Mononuclear cell (primary cell): Measurements from ENCODE around the gene DHX16. TPM values are rescaled to one million over a fixed set of nuclear protein-coding genes. Genes with fewer than 3 reads are reported as not detected.

Source experiments
- H3K27me3 ChIP-seq: 2 replicates; pipeline ENCODE4 v1.6.0; 2011; ENCODE audit warnings: low read length, control low read depth; ENCODE audit not compliant: insufficient read depth
- H3K4me1 ChIP-seq: 2 replicates; pipeline ENCODE4 v1.5.1; 2011; ENCODE audit warnings: mild to moderate bottlenecking, low read length, control low read depth; ENCODE audit not compliant: insufficient read depth
- H3K4me3 ChIP-seq: 2 replicates; pipeline ENCODE4 v1.5.1; 2011; ENCODE audit warnings: mild to moderate bottlenecking, low read length, moderate library complexity
- H3K9me3 ChIP-seq: 2 replicates; pipeline ENCODE4 v1.5.1; 2011; ENCODE audit warnings: low read depth, mild to moderate bottlenecking, control low read depth, low read length
- total RNA-seq: library from RNA; depleted of rRNA; stranded (reverse); fragments of >200 nt; gene quantifications from one replicate; pipeline ENCODE4 v1.2.3, GENCODE V29; 2012

The DHX16 gene
- total RNA-seq, 1 donor = 8.2 TPM

DNA sequence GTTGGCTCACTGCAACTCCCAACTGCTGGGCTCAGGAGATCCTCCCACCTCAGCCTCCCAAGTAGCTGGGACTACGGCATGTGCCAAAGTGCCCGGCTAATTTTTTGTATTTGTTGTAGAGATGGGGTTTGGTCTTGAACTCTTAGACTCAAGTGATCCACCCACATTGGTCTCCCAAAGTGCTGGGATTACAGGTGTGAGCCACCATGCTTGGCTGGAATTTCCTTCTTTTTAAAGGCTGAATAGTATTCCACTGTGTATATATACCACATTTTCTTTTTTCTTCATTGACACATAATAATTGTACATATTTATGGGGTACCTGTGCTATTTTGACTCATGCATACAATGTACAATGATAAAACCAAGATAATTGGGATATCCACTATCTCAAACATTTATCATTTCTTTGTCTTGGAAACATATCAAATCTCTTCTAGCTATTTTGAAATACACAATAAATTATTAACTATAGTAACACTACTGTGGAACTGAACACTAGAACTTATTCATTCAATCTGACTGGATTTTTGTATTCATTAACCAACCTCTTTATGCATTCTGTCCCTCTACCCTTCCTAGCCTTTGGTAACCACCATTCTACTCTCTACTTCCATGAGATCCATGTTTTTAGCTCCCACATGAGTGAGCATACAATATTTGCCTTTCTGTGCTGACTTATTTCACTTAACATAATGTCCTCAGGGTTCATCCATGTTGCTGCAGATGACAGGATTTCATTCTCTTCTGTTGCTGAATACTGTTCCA, 36.5 kb upstream of the DHX16 start:
- Histone ChIP-seq H3K4me3 (no peak overlapping the region), H3K9me3 (no peaks in the 10 kb centered on the region), H3K27me3 (no peaks in the 10 kb centered on the region)

GRCh38 chr6:30707281-30707850, 34.6 kb upstream of the DHX16 start:
- Histone ChIP-seq H3K4me1 (peaks cover 20% of the 10 kb centered on the region), H3K27me3 (no peaks in the 10 kb centered on the region), H3K9me3 (no peaks in the 10 kb centered on the region), H3K4me3 (no peak overlapping the region)

More for the DNA sequence above, 36.5 kb upstream of the DHX16 start:
- H3K4me1 ChIP-seq = peaks cover 17% of the 10 kb centered on the region

DNA sequence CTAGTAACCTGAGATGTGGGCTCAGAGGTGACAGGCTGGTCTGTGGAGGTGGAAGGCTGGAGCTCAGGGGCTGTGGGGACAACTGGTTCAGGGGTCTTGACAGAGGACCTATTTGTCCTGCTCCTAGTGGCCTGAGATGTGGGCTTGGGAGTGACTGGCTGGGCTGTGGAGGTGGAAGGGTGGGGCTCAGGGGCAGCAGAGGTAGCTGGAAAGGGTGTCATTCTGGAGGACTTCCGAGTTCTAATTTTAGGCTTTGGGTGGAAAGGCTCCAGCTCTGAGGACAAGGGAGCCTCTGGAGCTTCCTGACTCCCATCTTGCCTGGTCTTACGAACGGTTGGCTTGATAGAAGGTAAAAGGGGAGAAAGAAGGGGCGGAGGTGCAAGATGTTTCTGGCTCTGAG, 32.8 kb upstream of the DHX16 start:
- Histone ChIP-seq H3K4me1 (peaks cover 13% of the 10 kb centered on the region), H3K9me3 (no peaks in the 10 kb centered on the region), H3K4me3 (no peak overlapping the region), H3K27me3 (no peaks in the 10 kb centered on the region)

DNA sequence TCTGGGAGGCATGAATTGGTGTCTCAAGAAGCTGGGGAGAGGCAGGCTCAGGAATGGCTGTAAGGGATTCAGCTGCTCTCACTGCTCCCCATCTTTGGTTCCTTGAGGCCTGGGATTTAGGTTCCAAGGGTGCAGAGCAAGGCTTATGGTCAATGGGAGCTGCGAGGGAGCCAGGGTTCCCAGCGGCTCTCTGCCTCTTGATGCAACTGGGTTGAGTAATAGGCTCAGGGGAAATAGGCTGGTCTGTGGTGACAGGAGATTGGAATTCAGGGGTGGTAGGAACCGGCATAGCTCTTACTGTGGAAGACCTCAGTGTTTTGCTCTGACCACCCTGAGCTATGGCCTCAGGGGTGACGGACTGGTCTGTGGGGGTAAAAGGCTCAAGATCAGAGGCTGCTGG, 31.0 kb upstream of the DHX16 start:
- peaks cover 18% of the 10 kb centered on the region for H3K4me1 ChIP-seq
- H3K9me3 ChIP-seq = no peaks in the 10 kb centered on the region
- no peaks in the 10 kb centered on the region for H3K27me3 ChIP-seq
- H3K4me3 ChIP-seq = no peak overlapping the region

- no peaks in the 10 kb centered on the region for H3K9me3 ChIP-seq
- no peak overlapping the region for H3K4me3 ChIP-seq
- peaks cover 18% of the 10 kb centered on the region for H3K4me1 ChIP-seq
- no peaks in the 10 kb centered on the region for H3K27me3 ChIP-seq
Observed at GRCh38 chr6:30703011-30703410, 30.2 kb upstream of the DHX16 start.

- H3K4me3 ChIP-seq = no peak overlapping the region
Observed at GRCh38 chr6:30700340-30700739, 27.5 kb upstream of the DHX16 start.

DNA sequence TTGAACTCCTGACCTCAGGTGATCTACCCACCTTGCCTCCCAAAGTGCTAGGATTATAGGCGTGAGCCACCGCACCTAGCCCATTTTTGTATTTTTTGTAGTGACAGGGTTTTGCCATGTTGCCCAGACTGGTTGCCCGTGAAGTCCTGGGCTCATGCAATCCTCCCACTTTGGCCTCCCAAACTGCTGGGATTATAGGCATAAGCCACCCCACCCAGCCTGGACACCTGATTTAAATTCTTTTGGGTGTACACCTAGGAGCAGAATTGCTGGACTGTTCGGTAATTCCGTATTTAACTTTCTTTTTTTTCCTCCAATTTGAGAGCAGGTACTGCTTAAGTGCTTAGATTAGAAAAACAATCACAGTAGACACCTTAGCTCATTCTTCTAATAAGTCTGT, 23.6 kb upstream of the DHX16 start:
- H3K4me3 ChIP-seq = no peak overlapping the region
- H3K9me3 ChIP-seq = no peaks in the 10 kb centered on the region
- peaks cover 10% of the 10 kb centered on the region for H3K4me1 ChIP-seq
- H3K27me3 ChIP-seq = no peaks in the 10 kb centered on the region

More at GRCh38 chr6:30700340-30700739, 27.5 kb upstream of the DHX16 start:
- Histone ChIP-seq H3K4me1 (peaks cover 18% of the 10 kb centered on the region), H3K27me3 (no peaks in the 10 kb centered on the region), H3K9me3 (no peaks in the 10 kb centered on the region)

DNA sequence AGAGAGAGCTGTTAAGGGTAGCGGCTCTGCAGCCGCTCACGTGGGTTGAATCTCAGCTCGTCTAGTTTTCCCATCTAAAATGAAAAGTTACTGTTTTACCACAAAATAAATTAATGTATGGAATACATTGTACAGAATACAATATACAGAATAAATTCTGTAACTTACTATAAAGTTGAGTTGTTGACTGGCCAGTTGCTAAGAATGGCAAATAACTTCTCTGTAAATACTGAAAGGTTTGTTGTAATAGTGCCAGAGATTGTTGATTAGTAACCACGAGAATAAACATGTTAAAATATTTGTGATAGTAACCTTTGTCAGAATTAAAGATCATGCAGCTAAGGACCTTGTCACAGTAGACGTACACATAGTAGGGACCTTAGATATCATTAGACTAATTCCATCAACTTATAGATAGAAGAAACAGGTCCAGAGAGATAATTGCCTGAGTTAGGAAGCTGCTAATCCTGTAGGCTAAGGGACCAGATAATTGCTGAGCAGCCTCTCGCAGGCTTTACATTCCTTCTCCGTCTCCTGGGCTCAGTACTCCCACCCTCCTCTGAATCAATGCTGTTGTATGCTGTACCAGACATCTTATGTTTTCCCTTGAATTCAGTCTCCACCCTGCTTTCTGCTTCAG, 18.5 kb upstream of the DHX16 start:
- Histone ChIP-seq H3K9me3 (no peaks in the 10 kb centered on the region), H3K4me3 (peak overlapping the region; percentile 68), H3K4me1 (peaks cover 39% of the 10 kb centered on the region), H3K27me3 (no peaks in the 10 kb centered on the region)

DNA sequence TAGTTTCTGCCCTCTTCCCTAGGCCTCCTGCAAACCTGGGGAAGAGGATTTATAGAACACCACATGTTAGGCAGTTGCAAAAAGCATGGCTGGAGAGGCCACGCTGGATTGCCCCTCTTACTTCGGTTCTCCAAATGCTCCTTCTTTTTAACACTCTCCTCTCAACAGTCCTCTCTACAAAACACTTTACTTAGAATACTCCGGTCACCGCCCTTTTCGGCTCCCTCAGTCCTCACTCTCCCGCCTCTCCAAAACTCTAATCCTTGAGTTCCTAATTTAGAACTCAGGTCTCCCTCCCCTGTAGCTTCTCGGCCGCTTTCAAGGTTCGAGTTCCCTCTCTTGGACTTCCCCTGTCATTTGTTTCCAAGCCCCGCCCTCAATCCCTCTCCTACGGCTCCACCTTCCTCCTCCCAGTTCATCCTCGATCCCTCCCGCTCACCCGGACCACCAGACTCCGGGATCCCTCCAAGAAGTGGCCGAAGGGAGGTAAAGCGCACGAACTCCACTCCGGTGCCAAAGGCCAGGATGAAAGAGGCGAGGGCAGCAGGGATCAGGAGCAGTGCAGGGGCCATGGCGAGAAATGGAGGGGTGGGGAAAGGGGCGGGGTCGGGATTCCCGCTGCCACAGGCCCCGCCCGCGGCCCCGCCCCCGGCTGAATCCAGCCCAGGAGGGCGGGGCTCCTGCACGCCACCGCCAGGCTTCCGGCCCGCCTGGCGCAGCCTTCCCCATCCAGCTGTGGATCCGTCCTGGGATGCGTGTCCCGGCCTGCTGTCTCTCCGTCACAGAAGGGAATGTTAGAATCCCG, 17.8 kb upstream of the DHX16 start, which contains the start of gene NRM:
NRM (minus strand) TSS at position 582 of the 805 bp plus-strand sequence; CDS start at position 572, 10 bp downstream.
- Histone ChIP-seq H3K4me3 (peak within 1 kb of the TSS; percentile 68), H3K27me3 (no peaks in the 10 kb centered on the region), H3K4me1 (peaks cover 39% of the 10 kb centered on the region), H3K9me3 (no peaks in the 10 kb centered on the region)

DNA sequence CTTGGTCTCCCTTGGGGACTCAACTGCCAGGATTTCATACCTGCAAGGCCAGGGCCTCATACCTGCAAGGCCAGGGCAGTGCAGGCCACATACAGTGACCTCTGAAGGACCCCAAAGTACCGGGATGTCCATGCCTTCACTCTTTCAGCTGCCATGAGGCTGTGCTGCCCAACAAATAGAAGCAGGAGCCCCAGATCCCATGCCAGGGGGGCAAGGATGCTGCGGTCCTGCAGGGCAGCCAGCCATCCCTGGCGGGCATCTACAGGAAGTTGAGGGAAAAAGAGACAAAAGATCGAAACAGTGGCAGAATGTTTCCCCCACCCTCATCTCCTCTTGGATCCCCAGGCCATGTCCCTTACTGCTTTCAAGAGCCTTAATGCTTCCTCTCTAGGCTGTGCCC, 17.2 kb upstream of the DHX16 start:
- Histone ChIP-seq H3K27me3 (no peaks in the 10 kb centered on the region), H3K4me3 (peak overlapping the region; percentile 68), H3K9me3 (no peaks in the 10 kb centered on the region), H3K4me1 (peaks cover 39% of the 10 kb centered on the region)

DNA sequence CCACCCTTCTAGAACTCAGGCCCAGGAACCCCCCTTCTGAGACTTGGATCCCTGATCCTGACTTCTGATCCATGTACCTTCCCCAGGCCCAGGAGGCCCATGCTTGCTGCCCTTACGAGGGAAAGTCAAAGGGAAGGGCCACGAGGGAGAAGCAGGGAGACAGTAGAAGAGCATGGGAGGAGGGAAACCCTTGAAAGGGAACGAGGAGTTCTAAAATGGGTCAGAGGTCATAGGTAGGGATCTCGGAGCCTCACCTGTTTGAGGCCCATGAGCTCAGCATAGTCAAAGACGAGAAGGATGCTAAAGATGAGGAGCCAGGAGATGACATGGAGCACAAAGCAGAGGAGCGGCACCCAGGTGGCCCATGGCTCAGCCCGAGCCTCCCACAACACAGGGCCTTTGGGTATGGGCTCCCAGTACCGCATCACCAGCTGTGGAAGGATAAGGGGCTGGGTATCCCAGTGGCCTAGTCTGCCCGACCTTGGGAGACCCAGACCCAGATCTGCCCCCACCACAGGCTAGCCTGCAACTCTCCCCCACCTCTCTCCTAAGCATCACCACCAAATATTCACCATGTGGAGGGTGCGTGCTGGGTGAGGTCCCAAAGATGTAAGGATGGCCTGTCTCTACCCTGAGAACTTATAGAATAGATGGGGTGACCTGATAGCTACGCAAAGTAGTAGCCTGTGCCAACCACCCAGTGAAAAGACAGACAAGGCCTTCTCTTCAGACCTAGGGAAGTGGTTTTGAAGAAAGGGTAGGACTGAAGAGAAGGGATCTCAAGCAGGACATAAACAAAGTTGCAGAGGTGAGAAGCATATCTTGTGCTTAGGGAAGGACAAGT, 16.4 kb upstream of the DHX16 start:
- Histone ChIP-seq H3K4me1 (peaks cover 39% of the 10 kb centered on the region), H3K4me3 (no peak overlapping the region), H3K27me3 (no peaks in the 10 kb centered on the region), H3K9me3 (no peaks in the 10 kb centered on the region)

GRCh38 chr6:30688569-30688968, 15.8 kb upstream of the DHX16 start:
- Histone ChIP-seq H3K27me3 (no peaks in the 10 kb centered on the region), H3K4me1 (peaks cover 39% of the 10 kb centered on the region), H3K4me3 (no peak overlapping the region), H3K9me3 (no peaks in the 10 kb centered on the region)

DNA sequence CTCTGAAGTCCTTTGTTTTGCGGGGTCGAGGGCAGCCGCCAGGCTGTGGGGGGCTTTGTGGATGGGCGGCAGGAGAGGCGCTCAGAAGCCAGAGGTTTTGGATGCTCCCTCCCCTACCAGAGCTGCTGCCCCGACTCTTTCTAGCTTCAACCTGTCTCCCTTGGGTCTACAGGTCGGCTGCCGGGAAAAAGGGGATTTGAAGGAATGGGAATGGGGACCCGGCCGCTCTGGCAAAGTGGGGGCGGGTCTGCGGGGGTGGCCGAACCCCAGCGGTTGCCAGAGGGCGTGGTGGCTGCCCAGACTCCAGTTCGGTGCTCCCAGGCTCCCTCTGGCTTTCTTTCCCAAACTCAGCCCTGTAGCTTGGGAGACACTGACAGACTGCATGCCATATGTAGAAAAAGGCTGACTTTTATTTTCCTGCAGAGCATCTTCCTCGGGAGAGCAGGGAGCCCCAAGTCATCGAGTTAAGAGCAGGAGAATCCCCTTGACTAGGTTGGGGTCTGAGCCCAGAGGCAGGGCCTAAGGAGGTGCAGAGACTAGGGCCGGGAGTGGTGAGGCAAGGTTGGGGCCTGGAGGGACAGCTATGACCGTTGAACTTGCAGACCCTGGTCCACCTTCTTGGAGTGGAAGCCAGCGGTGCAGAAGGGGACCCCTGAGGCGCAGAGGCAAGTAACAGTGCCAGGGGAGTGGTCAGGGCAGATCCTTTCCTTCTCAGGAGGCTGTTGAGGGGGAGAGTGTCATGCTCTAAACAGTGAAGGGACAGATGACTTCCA, 15.0 kb upstream of the DHX16 start:
- Histone ChIP-seq H3K4me3 (peak overlapping the region; percentile 94), H3K9me3 (no peaks in the 10 kb centered on the region), H3K4me1 (peaks cover 39% of the 10 kb centered on the region), H3K27me3 (no peaks in the 10 kb centered on the region)
